ENCODE measurements around the gene ZDHHC8.

The ZDHHC8 gene

GRCh38 chr22:20096574-20097420 lies 34.8 kb upstream of the ZDHHC8 start:
- no peak for FAIRE-seq

GRCh38 chr22:20099099-20099711 lies 32.4 kb upstream of the ZDHHC8 start:
- FAIRE-seq: no peak

- no peak for FAIRE-seq
Measured at GRCh38 chr22:20101638-20102037, 30.0 kb upstream of the ZDHHC8 start.

GRCh38 chr22:20102203-20102780 lies 29.3 kb upstream of the ZDHHC8 start:
- no peak for FAIRE-seq

GRCh38 chr22:20105456-20106204 lies 26.0 kb upstream of the ZDHHC8 start:
- no peak for FAIRE-seq

GRCh38 chr22:20106205-20106848 lies 25.3 kb upstream of the ZDHHC8 start:
- FAIRE-seq: no peak

GRCh38 chr22:20106849-20107237 lies 24.8 kb upstream of the ZDHHC8 start:
- FAIRE-seq: no peak

GRCh38 chr22:20107471-20107901 lies 24.1 kb upstream of the ZDHHC8 start:
- FAIRE-seq: no peak

- FAIRE-seq: no peak
Measured at GRCh38 chr22:20107951-20108756, 23.4 kb upstream of the ZDHHC8 start.

GRCh38 chr22:20108757-20109230 lies 22.8 kb upstream of the ZDHHC8 start:
- no peak for FAIRE-seq

- no peak for FAIRE-seq
Measured at GRCh38 chr22:20109411-20110358, 21.9 kb upstream of the ZDHHC8 start.

GRCh38 chr22:20110359-20110985 lies 21.1 kb upstream of the ZDHHC8 start:
- FAIRE-seq: no peak

GRCh38 chr22:20111045-20111688 lies 20.4 kb upstream of the ZDHHC8 start:
- no peak for FAIRE-seq

- no peak for FAIRE-seq
Measured at GRCh38 chr22:20111689-20112622, 19.6 kb upstream of the ZDHHC8 start.

GRCh38 chr22:20112623-20113511 lies 18.7 kb upstream of the ZDHHC8 start:
- no peak for FAIRE-seq

- no peak for FAIRE-seq
Measured at GRCh38 chr22:20113551-20114310, 17.9 kb upstream of the ZDHHC8 start.

Measured in endometrium (tissue), 2 donors.